Measurements from ENCODE around the gene PPM1L. TPM values are rescaled to one million over a fixed set of nuclear protein-coding genes. Genes with fewer than 3 reads are reported as not detected.

The PPM1L gene
- polyA plus RNA-seq, 3 donors = 5.5 to 9.9 (median 7.8) TPM

- H3K4me1 Mint-ChIP-seq = no peaks in the 10 kb centered on the region
- H3K4me1 ChIP-seq (ENCODE audit: control insufficient read depth in 1 of 2, insufficient read depth in 2 of 2, low read length in 2 of 2) = no peaks in the 10 kb centered on the region
- H3K27ac Mint-ChIP-seq = no peak overlapping the region
- peaks cover 38 to 59% (median 55%) of the 10 kb centered on the region in 7 donors for H3K9me3 Mint-ChIP-seq
- H3K4me2 ChIP-seq (replicated peaks; ENCODE audit: extremely low read depth, low read length, poor library complexity, severe bottlenecking) = no peak overlapping the region
- H3K27me3 ChIP-seq (ENCODE audit: control insufficient read depth in 2 of 2, insufficient read depth in 2 of 2, low read length in 2 of 2) = no peaks in the 10 kb centered on the region
- no peak overlapping the region for H3K9ac ChIP-seq (ENCODE audit: insufficient read depth, low read length, poor library complexity, severe bottlenecking)
- no peak for TF ChIP-seq CTCF (IDR thresholded peaks at IDR 0.05)
- 50% methylated on average over 1 of the region's 3 CpGs for WGBS (ENCODE audit: insufficient coverage)
- no peak overlapping the region for H3K4me3 Mint-ChIP-seq
- H2AFZ ChIP-seq (ENCODE audit: insufficient read depth, low read depth, low read length, poor library complexity, severe bottlenecking) = no peak overlapping the region
- intact Hi-C loops (cut with micrococcal nuclease) = no loop called here
- H3K27me3 Mint-ChIP-seq (ENCODE audit: low read depth in 3 of 3) = peaks cover 0 to 1% (median 0%) of the 10 kb centered on the region in 3 donors
- no peaks in the 10 kb centered on the region for H3K36me3 ChIP-seq (replicated peaks in 1 of 2; ENCODE audit: control insufficient read depth in 1 of 2, insufficient read depth in 2 of 2, low read length in 2 of 2)
- H3K79me2 ChIP-seq (ENCODE audit: insufficient read depth, low read length) = no peaks in the 10 kb centered on the region
- DNase-seq = no peak
- H3K36me3 Mint-ChIP-seq = peaks cover 0 to 4% of the 10 kb centered on the region in 2 donors
- H3K27ac ChIP-seq (ENCODE audit: low read depth in 1 of 2, low read length in 2 of 2) = no peak overlapping the region
- no peaks in the 10 kb centered on the region for H4K20me1 ChIP-seq (ENCODE audit: insufficient read depth, low read length)
- peaks cover 18 to 29% of the 10 kb centered on the region in 2 donors for H3K9me3 ChIP-seq (replicated peaks in 1 of 2; ENCODE audit: control insufficient read depth in 1 of 2, insufficient read depth in 1 of 2, low read length in 2 of 2)
- no peak overlapping the region for H3K4me3 ChIP-seq (replicated peaks in 1 of 3; ENCODE audit: low read depth in 2 of 3, low read length in 3 of 3)
Observed at GRCh38 chr3:161117646-161118045, 361.6 kb downstream of the PPM1L start.

GRCh38 chr3:161126495-161126894 lies 370.5 kb downstream of the PPM1L start:
- Mint-ChIP-seq H3K4me1 (no peaks in the 10 kb centered on the region), H3K27ac (no peak overlapping the region), H3K36me3 (no peaks in the 10 kb centered on the region), H3K9me3 (peaks cover 10 to 34% (median 29%) of the 10 kb centered on the region in 7 donors), H3K27me3 (ENCODE audit: low read depth in 3 of 3) (no peaks in the 10 kb centered on the region), H3K4me3 (no peak overlapping the region)
- Histone ChIP-seq H3K9me3 (replicated peaks in 1 of 2; ENCODE audit: control insufficient read depth in 1 of 2, insufficient read depth in 1 of 2, low read length in 2 of 2) (peaks cover 15 to 16% of the 10 kb centered on the region in 2 donors), H3K36me3 (replicated peaks in 1 of 2; ENCODE audit: control insufficient read depth in 1 of 2, insufficient read depth in 2 of 2, low read length in 2 of 2) (no peaks in the 10 kb centered on the region), H4K20me1 (ENCODE audit: insufficient read depth, low read length) (no peaks in the 10 kb centered on the region), H3K79me2 (ENCODE audit: insufficient read depth, low read length) (no peaks in the 10 kb centered on the region), H3K4me3 (replicated peaks in 1 of 3; ENCODE audit: low read depth in 2 of 3, low read length in 3 of 3) (no peak overlapping the region), H3K27me3 (ENCODE audit: control insufficient read depth in 2 of 2, insufficient read depth in 2 of 2, low read length in 2 of 2) (no peaks in the 10 kb centered on the region), H3K4me1 (ENCODE audit: control insufficient read depth in 1 of 2, insufficient read depth in 2 of 2, low read length in 2 of 2) (no peaks in the 10 kb centered on the region), H2AFZ (ENCODE audit: insufficient read depth, low read depth, low read length, poor library complexity, severe bottlenecking) (no peak overlapping the region), H3K9ac (ENCODE audit: insufficient read depth, low read length, poor library complexity, severe bottlenecking) (no peak overlapping the region), H3K4me2 (replicated peaks; ENCODE audit: extremely low read depth, low read length, poor library complexity, severe bottlenecking) (no peak overlapping the region), H3K27ac (ENCODE audit: low read depth in 1 of 2, low read length in 2 of 2) (no peak overlapping the region)
- no CpG with 5 or more reads among the region's 2 CpGs for WGBS (ENCODE audit: insufficient coverage)
- intact Hi-C loops (cut with micrococcal nuclease) = no loop called here
- TF ChIP-seq CTCF (IDR thresholded peaks at IDR 0.05) = no peak
- DNase-seq = no peak

Other genes with a start within 250 kb of the PPM1L start
- gene KPNA4, start 190.7 kb upstream of the PPM1L start, polyA plus RNA-seq = 10 to 100 TPM in 1 of 3 donors, 1 to 10 TPM in 2; 4.4 to 14.7 (median 4.5) TPM
- gene ARL14, start 79.1 kb upstream of the PPM1L start, polyA plus RNA-seq = not detected